ENCODE results near the gene TIE1. TPM values are rescaled to one million over a fixed set of nuclear protein-coding genes. Genes with fewer than 3 reads are reported as not detected.

The TIE1 gene
- total RNA-seq, 1 donor from 2014 or later = 18.5 TPM

- ATAC-seq (ENCODE audit: poor library complexity) (no peak), DNase-seq (no peak)
- intact Hi-C loops (cut with DNase I) = no loop called here
Observed at GRCh38 chr1:43288058-43288784, 12.6 kb upstream of the TIE1 start.

DNA sequence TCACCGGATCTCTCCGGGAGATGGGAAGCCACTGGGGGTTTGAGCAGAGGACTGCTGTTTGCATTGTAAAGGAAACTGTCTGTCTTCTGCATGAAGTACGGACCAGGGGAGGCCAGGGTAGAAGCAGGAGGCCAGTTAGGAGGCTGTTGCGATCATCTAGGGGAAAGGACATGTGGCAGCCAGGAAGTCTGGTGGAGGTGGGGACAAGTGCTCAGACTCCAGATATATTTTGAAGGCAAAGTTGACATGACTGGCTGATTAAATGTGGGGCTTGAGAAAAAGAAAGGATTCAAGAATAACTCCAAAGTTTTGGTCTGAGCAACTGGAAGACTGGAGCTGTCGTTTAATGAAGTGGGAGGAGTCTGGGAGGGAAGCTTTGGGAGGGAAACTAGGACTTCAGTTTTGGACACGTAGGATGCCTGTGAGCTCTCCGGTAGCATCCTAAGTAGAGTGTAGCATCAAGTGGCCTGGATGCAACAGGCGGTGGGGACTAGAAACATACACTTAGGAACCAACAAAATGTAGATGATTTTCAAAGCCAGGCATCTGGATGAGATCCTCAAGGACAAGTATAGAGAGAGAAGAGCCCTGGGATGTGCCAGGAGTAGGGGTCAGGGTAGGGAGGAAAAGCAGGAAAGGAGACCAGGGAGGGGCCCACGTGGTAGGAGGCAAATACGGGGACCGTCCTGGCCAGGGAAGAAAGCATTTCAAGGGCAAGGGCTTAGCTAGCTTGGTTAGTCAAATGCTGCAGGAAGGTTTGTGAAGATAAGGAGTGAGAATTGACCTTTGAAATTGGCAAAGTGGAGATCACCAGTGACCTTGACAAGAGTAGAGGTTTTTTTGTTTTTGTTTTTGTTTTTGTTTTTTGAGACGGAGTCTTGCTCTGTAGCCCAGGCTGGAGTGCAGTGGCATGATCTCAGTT lies 11.7 kb upstream of the TIE1 start:
- ATAC-seq (ENCODE audit: poor library complexity) (no peak), DNase-seq (peak; percentile 4)
- intact Hi-C loops (cut with DNase I) = no loop called here

DNA sequence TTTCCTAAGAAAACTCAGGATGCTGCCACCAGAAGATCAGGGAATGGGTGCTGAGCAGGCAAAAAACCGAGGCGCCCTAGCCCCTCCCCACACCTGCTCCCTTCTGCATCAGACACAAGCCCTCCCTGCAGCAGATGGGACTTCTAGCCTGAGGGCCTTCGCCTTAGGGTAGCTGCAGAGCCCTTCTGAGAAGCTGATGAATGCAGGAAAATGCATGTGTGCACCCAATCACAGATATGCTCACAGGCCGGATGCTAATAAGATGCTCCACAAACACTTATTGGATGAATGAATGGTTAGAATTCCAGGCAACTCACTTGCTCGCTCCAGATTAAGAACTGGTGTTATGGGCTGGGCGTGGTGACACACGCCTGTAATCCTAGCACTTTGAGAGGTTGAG lies 8.6 kb upstream of the TIE1 start:
- intact Hi-C loops (cut with DNase I) = no loop called here
- no peak for ATAC-seq (ENCODE audit: poor library complexity)

GRCh38 chr1:43292679-43293078 lies 8.1 kb upstream of the TIE1 start:
- DNase-seq = peak; percentile 1
- intact Hi-C loops (cut with DNase I) = no loop called here
- no peak for ATAC-seq (ENCODE audit: poor library complexity)

More for the DNA sequence above, 8.6 kb upstream of the TIE1 start:
- DNase-seq = no peak

GRCh38 chr1:43293176-43293575 lies 7.6 kb upstream of the TIE1 start:
- no peak for DNase-seq
- intact Hi-C loops (cut with DNase I) = no loop called here
- ATAC-seq (ENCODE audit: poor library complexity) = no peak

DNA sequence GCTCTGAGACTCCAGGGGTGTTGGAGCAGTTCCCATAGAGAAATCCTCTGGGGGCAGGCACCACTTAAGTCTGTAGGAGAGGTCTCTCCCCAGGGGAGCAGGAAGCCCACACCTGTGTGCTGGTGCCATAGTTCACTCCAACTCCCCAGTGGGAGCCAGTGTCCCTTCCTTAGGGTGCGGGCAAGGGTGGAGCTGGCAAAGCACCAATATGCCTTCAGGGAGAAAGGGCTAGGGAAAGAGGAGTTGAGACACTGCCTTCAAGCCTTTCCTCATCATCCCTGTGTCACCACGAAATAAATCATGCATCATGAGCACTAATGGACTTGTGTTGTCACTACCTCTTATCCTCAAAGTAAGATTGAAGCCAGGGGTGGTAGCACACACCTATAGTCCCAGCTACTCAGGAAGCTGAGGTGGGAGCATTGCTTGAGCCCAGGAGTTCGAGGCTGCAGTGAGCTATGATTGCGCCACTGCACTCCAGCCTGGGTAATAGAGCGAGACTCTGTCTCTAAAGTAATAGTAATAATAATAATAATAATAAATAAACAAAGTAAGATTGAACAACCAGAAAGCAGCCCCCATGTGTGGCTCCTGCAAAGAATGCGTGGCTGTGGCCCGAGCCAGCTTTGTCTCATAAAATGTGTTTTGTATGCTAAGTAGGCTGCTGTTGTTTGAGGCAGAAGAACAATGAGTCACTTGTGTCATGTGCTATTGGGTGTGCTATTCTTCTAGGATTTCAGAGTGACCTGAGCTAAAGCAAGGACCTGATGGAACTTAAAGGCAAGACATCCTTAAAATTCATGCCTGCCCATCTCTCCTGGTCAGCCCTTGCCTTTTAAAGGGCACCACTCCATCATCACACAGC lies 6.7 kb upstream of the TIE1 start:
- intact Hi-C loops (cut with DNase I) = no loop called here
- DNase-seq (peak; percentile 30), ATAC-seq (ENCODE audit: poor library complexity) (peak; percentile 32)

GRCh38 chr1:43294761-43295160 lies 6.0 kb upstream of the TIE1 start:
- intact Hi-C loops (cut with DNase I) = no loop called here
- ATAC-seq (ENCODE audit: poor library complexity) (no peak), DNase-seq (peak; percentile 25)

- intact Hi-C loops (cut with DNase I) = no loop called here
- DNase-seq = no peak
- no peak for ATAC-seq (ENCODE audit: poor library complexity)
Observed at GRCh38 chr1:43296207-43296606, 4.6 kb upstream of the TIE1 start.

DNA sequence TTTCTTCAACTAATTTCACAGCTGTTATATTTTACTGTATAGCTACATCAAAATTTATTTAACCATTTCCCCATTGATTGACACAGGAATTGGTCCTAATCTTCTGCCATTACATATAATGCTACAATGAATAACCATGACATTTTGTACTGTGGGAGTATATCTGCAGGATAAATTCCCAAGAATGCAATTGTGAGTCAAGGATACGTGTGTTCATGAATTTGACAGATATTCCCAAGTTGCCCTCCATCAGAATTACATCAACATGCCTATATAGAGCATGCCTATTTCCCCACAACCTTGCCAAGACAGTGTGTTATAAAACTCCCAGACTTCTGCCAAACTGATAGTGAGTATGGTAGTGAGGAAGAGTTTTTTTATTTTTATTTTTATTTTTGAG lies 2.7 kb upstream of the TIE1 start:
- no peak for ATAC-seq (ENCODE audit: poor library complexity)
- no peak for DNase-seq
- intact Hi-C loops (cut with DNase I) = no loop called here

- intact Hi-C loops (cut with DNase I) = no loop called here
- DNase-seq (no peak), ATAC-seq (ENCODE audit: poor library complexity) (no peak)
Observed at GRCh38 chr1:43299101-43299500, 1.7 kb upstream of the TIE1 start.

DNA sequence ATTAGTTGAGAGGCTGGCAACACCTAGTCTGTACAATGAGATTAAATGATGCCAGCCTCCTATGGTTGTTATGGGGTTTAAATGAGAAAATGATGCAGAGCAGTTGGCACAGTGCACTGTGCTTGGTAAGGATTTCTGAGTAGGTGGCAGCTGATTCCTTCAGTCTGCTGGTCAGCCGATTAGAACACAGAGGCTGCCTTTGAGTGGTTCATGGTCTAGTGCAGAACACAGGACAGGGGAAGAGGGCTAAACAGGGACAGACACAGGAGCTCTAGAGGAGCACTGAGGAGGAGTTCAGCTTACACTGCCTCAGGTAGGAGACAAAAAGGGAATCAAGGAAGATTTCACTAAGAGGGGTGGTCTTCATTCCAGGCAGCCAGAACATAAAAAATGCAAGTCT lies 1.4 kb downstream of the TIE1 start:
- intact Hi-C loops (cut with DNase I) = loop anchor here (2.0 kb wide), 1 partner anchor 25 kb away; no protein-coding TSS in a partner anchor
- ATAC-seq (ENCODE audit: poor library complexity) (peak; percentile 31), DNase-seq (no peak)

GRCh38 chr1:43302721-43303470 lies 2.1 kb downstream of the TIE1 start:
- intact Hi-C loops (cut with DNase I) = loop anchor here (2.0 kb wide), 1 partner anchor 24 kb away; no protein-coding TSS in a partner anchor
- peak; percentile 1 for DNase-seq
- no peak for ATAC-seq (ENCODE audit: poor library complexity)

- intact Hi-C loops (cut with DNase I) = loop anchor here (2.0 kb wide), 1 partner anchor 23 kb away; no protein-coding TSS in a partner anchor
- DNase-seq = no peak
- no peak for ATAC-seq (ENCODE audit: poor library complexity)
Observed at GRCh38 chr1:43303471-43304313, 2.9 kb downstream of the TIE1 start.

DNA sequence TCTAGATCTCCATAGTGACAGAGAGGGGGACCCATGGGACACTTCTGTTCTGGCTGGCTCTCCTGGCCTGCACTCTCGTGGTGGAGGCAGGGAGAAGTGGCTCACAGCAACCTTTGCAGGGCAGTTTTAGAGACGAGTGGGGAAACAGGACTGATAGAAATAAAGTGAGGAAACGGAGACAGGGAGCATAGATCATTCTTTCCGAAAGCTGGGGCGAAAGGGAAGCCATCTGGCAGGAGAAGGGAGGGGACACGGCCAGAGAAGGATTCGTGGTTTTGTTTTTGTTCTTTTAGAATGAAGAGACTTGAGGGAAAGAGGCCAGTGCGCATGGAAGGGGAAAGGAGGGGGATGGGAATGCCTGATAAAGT lies 3.5 kb downstream of the TIE1 start:
- intact Hi-C loops (cut with DNase I) = no loop called here
- no peak for DNase-seq

GRCh38 chr1:43304771-43305300 lies 4.1 kb downstream of the TIE1 start:
- ATAC-seq (ENCODE audit: poor library complexity) = no peak
- intact Hi-C loops (cut with DNase I) = no loop called here
- no peak for DNase-seq

More for the DNA sequence above, 3.5 kb downstream of the TIE1 start:
- ATAC-seq (ENCODE audit: poor library complexity) = no peak

DNA sequence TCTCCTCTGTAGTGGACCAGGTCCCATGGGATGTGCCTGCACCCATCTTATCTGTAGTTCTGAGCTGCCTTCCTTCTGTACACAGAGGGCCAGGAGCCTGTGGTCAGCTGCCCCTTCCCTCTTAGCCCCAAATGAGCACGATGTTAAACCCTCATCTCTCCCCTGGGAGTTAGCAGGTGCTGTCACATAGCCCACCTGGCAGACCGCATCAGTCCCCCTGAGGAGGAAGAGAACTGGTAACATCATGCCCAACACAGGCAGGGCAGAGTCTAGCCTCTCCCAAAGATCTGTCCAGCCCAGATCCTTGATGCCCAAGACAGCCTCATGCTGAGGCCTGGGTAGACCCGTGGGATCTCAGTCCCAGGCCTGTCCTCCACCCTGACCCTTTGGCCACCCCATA lies 4.7 kb downstream of the TIE1 start:
- ATAC-seq (ENCODE audit: poor library complexity) (no peak), DNase-seq (no peak)
- intact Hi-C loops (cut with DNase I) = no loop called here
